K562 (cell line): ENCODE measurements around the gene DNASE1L2. TPM values are rescaled to one million over a fixed set of nuclear protein-coding genes. Genes with fewer than 3 reads are reported as not detected.

Experiments
- ATAC-seq: fragments of 200-7000 bp; cut with Tn5 transposase; 3 replicates; pipeline ENCODE4 v1.9.1; 2020; ENCODE audit warnings: moderate library complexity
- BruUV-seq: library from RNA; stranded (reverse); fragments of 400-500 nt; replicated peaks from 2 replicates; lab custom pipeline; 2021; lab: Mats Ljungman, UMichigan
- CTCF ChIA-PET: fragments of 300-600 bp; formaldehyde crosslinking; extraction: SDS; loops from one replicate; lab custom pipeline; 2021; ENCODE audit warnings: low intra/inter-chr PET ratio; lab: Yijun Ruan, JAX
- POLR2A ChIA-PET: fragments of 300-600, 350-650 bp; sonication (Branson Sonifier 250); formaldehyde crosslinking; extraction: SDS; loops from one replicate; lab custom pipeline; 2021; ENCODE audit warnings: antibody characterized with exemption, inconsistent platforms; lab: Yijun Ruan, JAX
- DNase-seq, 4 experiments: peaks; one replicate each; pipeline versions ENCODE4 v3.0.0 to v3.0.0-alpha.2; 2011 to 2018; ENCODE audit warnings: low spot score in 3 of 4, mixed read lengths in 3 of 4; ENCODE audit errors: extremely low read depth in 1 of 4
- FAIRE-seq: peaks from 2 replicates; lab custom pipeline; 2011; peaks lifted over from hg19 to GRCh38; lab: Jason Lieb, UNC
- H2AFZ ChIP-seq: 2 replicates; pipeline ENCODE4 v1.6.0; 2011; ENCODE audit warnings: low read depth, low read length, control low read depth, inconsistent platforms
- H3K27ac ChIP-seq: fragments of 200-600 bp; 3 replicates; pipeline ENCODE4 v1.8.0; 2011; ENCODE audit warnings: low read depth, mild to moderate bottlenecking, control low read depth, inconsistent platforms, low read length, moderate library complexity, mixed read lengths; ENCODE audit errors: extremely low read depth
- H3K27me3 ChIP-seq, 2 experiments: fragments of 300-600 bp in 1 of 2; 2 replicates in 1 of 2; 3 replicates in 1 of 2; pipeline versions ENCODE4 v1.6.0 to v1.8.0; 2011; ENCODE audit warnings: inconsistent platforms in 2 of 2, low read length in 2 of 2, mild to moderate bottlenecking in 1 of 2, mixed read lengths in 1 of 2, moderate library complexity in 1 of 2; ENCODE audit not compliant: control insufficient read depth in 2 of 2, insufficient read depth in 2 of 2
- H3K36me3 ChIP-seq: fragments of 300-600 bp; 3 replicates; pipeline ENCODE4 v1.8.0; 2011; ENCODE audit warnings: mild to moderate bottlenecking, low read length, inconsistent platforms; ENCODE audit not compliant: control insufficient read depth, insufficient read depth
- H3K4me1 ChIP-seq, 2 experiments: fragments of 200-600 bp in 1 of 2; replicated peaks in 1 of 2; 2 replicates in 1 of 2; 3 replicates in 1 of 2; pipeline versions ENCODE4 v1.5.1 to v1.8.0; 2011; ENCODE audit warnings: inconsistent platforms in 2 of 2, low read length in 2 of 2, mild to moderate bottlenecking in 1 of 2, mixed read lengths in 1 of 2, moderate library complexity in 1 of 2; ENCODE audit not compliant: control insufficient read depth in 2 of 2, insufficient read depth in 2 of 2
- H3K4me2 ChIP-seq: 2 replicates; pipeline ENCODE4 v1.6.1; 2011; ENCODE audit warnings: low read length, control low read depth, inconsistent platforms, mixed read lengths; ENCODE audit not compliant: insufficient read depth
- H3K4me3 ChIP-seq: fragments of 200-600 bp; sonication (generic), shearing (Covaris generic); 2 replicates; pipeline ENCODE4 v1.5.1; 2016; ENCODE audit warnings: control low read depth, inconsistent platforms
- H3K79me2 ChIP-seq: fragments of 200-600 bp; 3 replicates; pipeline ENCODE4 v1.8.0; 2011; ENCODE audit warnings: low read length, inconsistent platforms; ENCODE audit not compliant: control insufficient read depth, insufficient read depth
- H3K9ac ChIP-seq, 2 experiments: 2 replicates each; pipeline versions ENCODE4 v1.6.0 to v1.6.1; 2011; ENCODE audit warnings: low read depth in 2 of 2, low read length in 2 of 2, control low read depth in 1 of 2, inconsistent platforms in 1 of 2, mild to moderate bottlenecking in 1 of 2, mixed read lengths in 1 of 2; ENCODE audit not compliant: insufficient read depth in 1 of 2
- H3K9me1 ChIP-seq: one replicate; pipeline ENCODE4 v1.6.0; 2011; ENCODE audit warnings: inconsistent platforms, mild to moderate bottlenecking, low read length, moderate library complexity; ENCODE audit not compliant: control insufficient read depth, insufficient read depth
- H3K9me3 ChIP-seq: replicated peaks from 2 replicates; pipeline ENCODE4 v1.5.1; 2011; ENCODE audit warnings: low read depth, low read length, inconsistent platforms; ENCODE audit not compliant: control insufficient read depth, insufficient read depth
- H4K20me1 ChIP-seq: replicated peaks from 2 replicates; pipeline ENCODE4 v1.6.1; 2011; ENCODE audit warnings: low read length, inconsistent platforms, mixed read lengths; ENCODE audit not compliant: control insufficient read depth, insufficient read depth
- CBFA2T3 ChIP-seq: fragments of 450-650 bp; IDR thresholded peaks from 2 replicates; pipeline ENCODE4 v1.6.1; 2017
- E2F6 ChIP-seq, 2 experiments: IDR thresholded peaks; 2 replicates each; pipeline ENCODE4 v1.6.1; 2011; ENCODE audit warnings: borderline replicate concordance in 1 of 2, control low read depth in 1 of 2, low read depth in 1 of 2, low read length in 1 of 2, mild to moderate bottlenecking in 1 of 2, mixed read lengths in 1 of 2, moderate library complexity in 1 of 2; ENCODE audit not compliant: insufficient read depth in 1 of 2, insufficient read length in 1 of 2, poor library complexity in 1 of 2, severe bottlenecking in 1 of 2; ENCODE audit errors: extremely low read depth in 1 of 2
- ELF4 ChIP-seq: fragments of 450-650 bp; formaldehyde crosslinking; IDR thresholded peaks from 2 replicates; pipeline ENCODE4 v1.4.0; 2022; ENCODE audit warnings: missing genetic modification characterization
- IRF2 ChIP-seq: sonication (generic); formaldehyde crosslinking; IDR thresholded peaks from 2 replicates; pipeline ENCODE4 v1.8.1; 2022; ENCODE audit warnings: mild to moderate bottlenecking, missing genetic modification reagents
- MYNN ChIP-seq, 2 experiments: sonication (generic); formaldehyde crosslinking in 1 of 2; IDR thresholded peaks; 2 replicates each; pipeline versions ENCODE4 v1.5.0 to v1.6.1; 2016 to 2020; ENCODE audit warnings: antibody characterized with exemption in 1 of 2, missing genetic modification reagents in 1 of 2
- PHF8 ChIP-seq: fragments of 200-600 bp; sonication (generic); IDR thresholded peaks from 2 replicates; pipeline ENCODE4 v1.6.1; 2012; ENCODE audit warnings: mixed run types, mild to moderate bottlenecking, inconsistent platforms, low read length, moderate library complexity, borderline replicate concordance
- POLR2G ChIP-seq: fragments of 200-400 bp; formaldehyde crosslinking; IDR thresholded peaks from 2 replicates; pipeline ENCODE4 v1.6.1; 2017; ENCODE audit warnings: low read depth, mild to moderate bottlenecking, antibody characterized with exemption, low read length, moderate library complexity
- RB1 ChIP-seq: fragments of 450-650 bp; IDR thresholded peaks from 2 replicates; pipeline ENCODE4 v1.6.1; 2017; ENCODE audit warnings: low read depth, mild to moderate bottlenecking
- SIN3A ChIP-seq, 2 experiments: fragments of 150-350 bp in 1 of 2; IDR thresholded peaks; 2 replicates each; pipeline ENCODE4 v1.6.1; 2011 to 2016; ENCODE audit warnings: borderline replicate concordance in 2 of 2, low read depth in 2 of 2, low read length in 2 of 2, mild to moderate bottlenecking in 2 of 2, moderate library complexity in 2 of 2; ENCODE audit not compliant: control insufficient read depth in 1 of 2
- VEZF1 ChIP-seq: fragments of 200-800 bp; sonication (Bioruptor generic); IDR thresholded peaks from 2 replicates; pipeline ENCODE4 v1.6.1; 2017; ENCODE audit warnings: missing genetic modification characterization, missing compliant biosample characterization
- YY1 ChIP-seq, 3 experiments: IDR thresholded peaks; 2 replicates each; pipeline ENCODE4 v1.6.1; 2011; ENCODE audit warnings: low read length in 2 of 3, mild to moderate bottlenecking in 2 of 3, moderate library complexity in 2 of 3, borderline replicate concordance in 1 of 3, control low read depth in 1 of 3, low read depth in 1 of 3; ENCODE audit not compliant: insufficient read depth in 3 of 3, insufficient replicate concordance in 2 of 3, control insufficient read depth in 1 of 3, insufficient read length in 1 of 3; ENCODE audit errors: extremely low read depth in 1 of 3
- ZBTB7A ChIP-seq: IDR thresholded peaks from 2 replicates; pipeline ENCODE4 v1.6.1; 2011; ENCODE audit warnings: low read depth, mild to moderate bottlenecking, low read length, moderate library complexity, borderline replicate concordance; ENCODE audit not compliant: control insufficient read depth
- ZFP1 ChIP-seq: fragments of 450-650 bp; formaldehyde crosslinking; IDR thresholded peaks from 2 replicates; pipeline ENCODE4 v1.4.0; 2020; ENCODE audit warnings: mild to moderate bottlenecking, mixed read lengths
- WGBS: fragments of 100-300 bp; shearing (Covaris generic); methylation state at CpG from one replicate; pipeline ENCODE4 v1.1.6; 2016; ENCODE audit warnings: low coverage, mixed read lengths; ENCODE audit not compliant: insufficient coverage; ENCODE audit errors: missing lambda C conversion rate; 5-methylcytosine and 5-hydroxymethylcytosine counted together
- in situ Hi-C: fragments of 300-500 bp; cut with MboI; formaldehyde crosslinking; loops from 4 replicates; pipeline ENCODE4 v1.15.0; 2018; ENCODE audit warnings: inconsistent platforms, mixed read lengths
- intact Hi-C: fragments of 100-400 bp; cut with micrococcal nuclease; formaldehyde crosslinking; loops from 2 replicates; pipeline ENCODE4 v1.14.2; 2022
- polyA plus RNA-seq, 8 experiments: library from polyadenylated mRNA; depleted of rRNA in 4 of 8; stranded (reverse) in 5 of 8; unstranded in 3 of 8; fragments of >200 nt; fragmentation: Nextera tagmentation in 2 of 8; fragmentation: Illumina TruSeq in 1 of 8; extraction: Ambion mirVana in 2 of 8; extraction: Trizol in 1 of 8; gene quantifications; 2 replicates each; pipeline versions ENCODE4 v1.2.1 to v1.2.3, GENCODE V29; 2011 to 2014; ENCODE audit warnings: inconsistent platforms in 1 of 8, missing spikeins in 1 of 8
- total RNA-seq, 7 experiments: library from RNA; depleted of rRNA in 6 of 7; stranded (reverse); fragments of >200 nt in 6 of 7; fragmentation: Illumina TruSeq in 2 of 7; extraction: Trizol in 2 of 7; gene quantifications; 2 replicates each; pipeline versions ENCODE4 v1.2.1 to v1.2.3, GENCODE V29; 2011 to 2021; ENCODE audit warnings: low replicate concordance in 1 of 7

Gene DNASE1L2
- total and polyA plus RNA-seq, 9 of the 15 experiments (the other 6 are each of a cell fraction or from before 2014, with no cell fraction given): 0.08 to 2.7 (median 1.7) TPM; not detected in 1

- WGBS: 6% methylated on average over 7 of the region's 129 CpGs
- Histone ChIP-seq H3K27ac (no peak within 1 kb of the TSS), H3K79me2 (no peaks in the 10 kb centered on the region), H3K27me3 (peaks cover 0 to 5% of the 10 kb centered on the region in 2 experiments; a peak in 2 of 5 replicates), H3K9me1 (no peaks in the 10 kb centered on the region), H3K4me1 (peaks cover 3 to 51% of the 10 kb centered on the region in 2 experiments; a peak in 4 of 5 replicates), H4K20me1 (0 out of 2 replicates have a peak, but pooled peaks cover 6% of the 10 kb centered on the region), H3K4me3 (peak within 1 kb of the TSS; percentile 43), H3K36me3 (no peaks in the 10 kb centered on the region), H3K9ac (peak within 1 kb of the TSS in 1 of 2 experiments; percentile 90; a peak in 2 of 4 replicates), H3K4me2 (peak within 1 kb of the TSS; percentile 40), H2AFZ (peak within 1 kb of the TSS; percentile 67; the same call in 1 of the 2 replicates), H3K9me3 (no peaks in the 10 kb centered on the region)
- POLR2A ChIA-PET: interaction anchor here (0.6 to 2.5 kb wide), 4 partner anchors 15 to 60 kb away, joined by 3 to 17 read pairs (median 10); partner anchors contain the start of genes BRICD5, ECI1 and TRAF7
- CTCF ChIA-PET: interaction anchor here (0.6 to 2.8 kb wide), 3 partner anchors 55 to 384 kb away, joined by 3 to 18 read pairs (median 3); partner anchors contain the start of gene ECI1
- ATAC-seq (peak; percentile 63), DNase-seq (peak; percentile 52 to 88 (median 72)), FAIRE-seq (no peak)
- in situ Hi-C loops (no loop called here), intact Hi-C loops (loop anchor here (5.0 kb wide), 2 partner anchors 56 to 301 kb away; partner anchors contain the start of gene ECI1)
- BruUV-seq: no TSS peak
- TF ChIP-seq POLR2G (peak; percentile 61), MYNN (IDR thresholded peaks at IDR 0.05) (no peak), MYNN (CRISPR knock-in tag; IDR thresholded peaks at IDR 0.05) (no peak), ELF4 (no peak), RB1 (peak; percentile 35), YY1 (IDR thresholded peaks at IDR 0.05; ENCODE audit: borderline replicate concordance in 1 of 3, control insufficient read depth in 1 of 3, extremely low read depth in 1 of 3, insufficient read depth in 3 of 3, insufficient read length in 1 of 3, insufficient replicate concordance in 2 of 3, low read depth in 1 of 3, low read length in 2 of 3) (peak in 1 of 3 experiments; percentile 14), VEZF1 (CRISPR knock-in tag) (peak; percentile 18; the same call in 1 of the 2 replicates), ZBTB7A (peak; percentile 52; the same call in 1 of the 2 replicates), SIN3A (IDR thresholded peaks at IDR 0.05; ENCODE audit: borderline replicate concordance in 2 of 2, control insufficient read depth in 1 of 2, low read depth in 2 of 2, low read length in 2 of 2) (peak in 1 of 2 experiments; percentile 43; a peak in 1 of 4 replicates), PHF8 (peak; percentile 36; the same call in 1 of the 2 replicates), IRF2 (CRISPR knock-in tag) (no peak), ZFP1 (CRISPR knock-in tag) (no peak), E2F6 (IDR thresholded peaks at IDR 0.05; ENCODE audit: borderline replicate concordance in 1 of 2, extremely low read depth in 1 of 2, insufficient read depth in 1 of 2, insufficient read length in 1 of 2, low read depth in 1 of 2, low read length in 1 of 2, poor library complexity in 1 of 2, severe bottlenecking in 1 of 2) (peak in 1 of 2 experiments; percentile 58), CBFA2T3 (no peak)
These were observed 39.9 kb upstream of the DNASE1L2 start, which contains the start of gene CASKIN1 for GRCh38 chr16:2196162-2196980. Gene CASKIN1 (minus strand): TSS chr16:2196605. CDS start chr16:2196432, 173 bp downstream.
